Measurements from ENCODE around the gene MYD88.

DNA sequence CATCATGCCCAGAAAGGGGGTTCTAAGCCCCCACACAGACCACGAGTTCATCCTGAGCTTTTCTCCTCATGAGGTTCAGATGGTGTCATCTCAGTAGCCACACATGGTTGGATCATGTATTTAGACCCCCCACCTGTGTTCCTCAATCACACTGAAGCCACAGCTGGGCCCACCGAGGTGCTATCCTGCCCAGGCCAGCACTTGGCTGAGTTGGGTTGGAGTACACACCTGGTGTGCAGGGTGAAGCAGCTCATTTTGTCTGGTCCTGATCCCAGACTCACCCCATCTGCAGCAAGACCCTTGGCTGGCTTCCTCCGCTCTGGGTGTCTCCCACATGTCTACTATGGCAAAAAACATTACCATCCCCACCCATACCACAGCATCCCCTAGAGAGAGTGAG is 43.5 kb upstream of the MYD88 start:
- no peak for TF ChIP-seq EZH2 (IDR thresholded peaks at IDR 0.05; ENCODE audit: borderline replicate concordance)
- no peak for TF ChIP-seq CTCF (IDR thresholded peaks at IDR 0.05; ENCODE audit: poor library complexity)
- TF ChIP-seq EZH2phosphoT487 (IDR thresholded peaks at IDR 0.05; ENCODE audit: low read depth, severe bottlenecking, unreplicated experiment) = no peak
